NCI-H2107 (cell line): ENCODE data around the gene CGB3.

ENCODE experiments used
- DNase-seq: peaks from one replicate; lab custom pipeline; 2025; lab: John Stamatoyannopoulos, UW

Gene CGB3

DNA sequence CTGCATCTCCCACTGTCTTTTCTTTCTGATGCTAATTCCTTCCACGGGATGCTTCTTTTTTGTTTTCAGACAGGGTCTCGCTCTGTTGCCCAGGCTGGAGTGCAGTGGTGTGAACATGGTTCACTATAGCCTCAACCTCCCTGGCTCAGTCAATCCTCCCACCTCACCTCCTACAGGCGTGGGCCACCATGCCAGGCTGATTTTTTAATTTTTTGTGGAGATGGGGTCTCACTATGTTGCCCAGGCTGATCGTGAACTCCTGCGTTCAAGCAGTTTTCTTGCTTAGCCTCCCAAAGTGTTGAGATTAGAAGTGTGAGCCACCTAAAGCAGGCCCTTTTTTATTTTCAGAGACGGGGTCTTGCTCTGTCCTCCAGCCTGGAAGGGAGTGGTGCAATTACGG, 35.8 kb downstream of the CGB3 start:
- DNase-seq = no peak

DNA sequence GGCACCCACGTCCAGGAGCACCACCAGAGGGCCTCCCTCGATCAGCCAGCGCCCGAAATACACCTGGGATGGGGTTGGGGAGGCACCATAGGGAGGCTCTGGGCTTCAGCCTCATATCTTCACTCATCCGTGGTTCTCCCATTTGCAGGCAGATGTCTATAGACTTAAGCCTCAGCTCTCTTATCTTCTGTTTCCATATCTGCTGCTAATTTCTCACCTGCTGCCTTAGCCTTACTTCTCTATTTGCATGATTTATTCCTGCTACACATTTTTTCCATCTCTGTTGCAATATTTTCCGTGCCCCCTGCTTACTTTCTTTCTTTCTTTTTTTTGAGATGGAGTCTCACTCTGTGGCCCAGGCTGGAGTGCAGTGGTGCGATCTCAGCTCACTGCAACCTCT, 36.8 kb downstream of the CGB3 start:
- DNase-seq = no peak

DNA sequence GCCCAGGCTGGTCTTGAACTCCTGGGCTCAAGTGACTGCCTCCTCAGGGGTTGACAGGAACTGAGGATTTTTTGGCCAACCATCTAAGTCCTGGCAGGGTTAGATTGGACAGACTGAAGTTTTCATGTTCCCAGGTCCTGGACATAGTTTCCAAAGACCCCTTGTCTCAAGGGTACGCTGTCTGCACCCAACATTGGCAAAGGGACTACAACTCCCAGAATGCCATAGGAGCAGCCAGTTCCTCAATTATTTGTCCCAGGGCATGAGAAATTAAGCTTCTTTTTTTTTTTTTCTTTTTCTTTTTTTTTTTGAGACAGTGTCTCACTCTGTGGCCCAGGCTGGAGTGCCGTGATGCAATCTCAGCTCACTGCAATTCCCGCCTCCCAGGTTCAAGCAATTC, 37.9 kb downstream of the CGB3 start:
- no peak for DNase-seq

DNA sequence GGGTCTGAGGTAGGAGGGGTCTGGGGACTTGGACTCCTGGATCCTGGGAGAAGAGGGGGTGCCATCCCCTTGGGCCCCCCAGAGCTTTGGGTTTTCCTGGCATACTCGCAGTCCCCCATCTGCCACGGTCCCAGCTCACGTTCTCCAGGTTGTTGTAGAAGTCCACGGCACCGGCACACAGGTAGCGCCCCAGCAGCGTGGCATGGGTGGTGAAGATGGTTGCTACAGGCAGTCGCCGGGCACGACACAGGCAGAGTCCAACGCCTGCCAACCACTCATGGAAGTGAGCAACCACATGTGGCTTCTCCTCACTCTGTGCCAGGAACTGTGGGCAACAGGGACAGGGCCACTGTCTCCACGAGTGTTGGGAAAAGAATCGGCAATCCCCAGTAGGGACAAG, 38.4 kb downstream of the CGB3 start:
- DNase-seq = no peak

DNA sequence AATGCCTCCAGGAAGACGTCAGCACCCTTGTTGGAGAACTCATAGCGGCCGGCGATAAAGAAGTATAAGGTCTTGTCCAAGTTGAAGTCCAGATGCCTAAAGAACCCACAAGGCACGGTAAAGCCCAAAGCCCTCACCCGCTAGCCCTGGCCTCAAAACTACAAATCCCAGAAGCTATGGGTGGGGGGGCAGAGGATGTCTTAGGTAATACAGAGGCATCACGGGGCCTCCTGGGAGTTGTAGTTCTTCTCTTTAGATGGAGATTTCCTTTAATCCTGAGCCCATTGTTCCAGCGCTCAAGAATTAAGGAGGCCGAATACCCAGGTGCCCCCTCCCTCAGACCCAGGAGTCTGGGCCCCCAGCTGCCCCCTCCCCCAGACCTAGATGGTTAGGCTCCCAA, 41.9 kb downstream of the CGB3 start:
- DNase-seq = no peak

DNA sequence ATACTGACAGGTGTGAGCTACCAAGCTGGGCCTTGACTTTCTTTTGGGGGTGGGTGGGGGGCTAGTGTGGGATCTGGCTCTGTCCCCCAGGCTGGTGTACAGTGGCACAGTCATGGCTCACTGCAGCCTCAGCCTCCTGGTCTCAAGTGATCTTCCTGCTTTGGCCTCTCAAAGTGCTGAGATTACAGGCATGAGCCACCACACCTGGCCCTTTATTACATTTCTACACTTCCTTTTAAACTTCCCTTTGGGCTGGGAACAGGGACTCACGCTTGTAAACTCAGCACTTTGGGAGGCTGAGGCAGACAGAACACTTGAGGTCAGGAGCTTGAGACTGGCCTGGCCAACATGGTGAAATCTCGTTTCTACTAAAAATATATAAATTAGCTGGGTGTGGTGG, 47.1 kb downstream of the CGB3 start:
- DNase-seq = no peak

DNA sequence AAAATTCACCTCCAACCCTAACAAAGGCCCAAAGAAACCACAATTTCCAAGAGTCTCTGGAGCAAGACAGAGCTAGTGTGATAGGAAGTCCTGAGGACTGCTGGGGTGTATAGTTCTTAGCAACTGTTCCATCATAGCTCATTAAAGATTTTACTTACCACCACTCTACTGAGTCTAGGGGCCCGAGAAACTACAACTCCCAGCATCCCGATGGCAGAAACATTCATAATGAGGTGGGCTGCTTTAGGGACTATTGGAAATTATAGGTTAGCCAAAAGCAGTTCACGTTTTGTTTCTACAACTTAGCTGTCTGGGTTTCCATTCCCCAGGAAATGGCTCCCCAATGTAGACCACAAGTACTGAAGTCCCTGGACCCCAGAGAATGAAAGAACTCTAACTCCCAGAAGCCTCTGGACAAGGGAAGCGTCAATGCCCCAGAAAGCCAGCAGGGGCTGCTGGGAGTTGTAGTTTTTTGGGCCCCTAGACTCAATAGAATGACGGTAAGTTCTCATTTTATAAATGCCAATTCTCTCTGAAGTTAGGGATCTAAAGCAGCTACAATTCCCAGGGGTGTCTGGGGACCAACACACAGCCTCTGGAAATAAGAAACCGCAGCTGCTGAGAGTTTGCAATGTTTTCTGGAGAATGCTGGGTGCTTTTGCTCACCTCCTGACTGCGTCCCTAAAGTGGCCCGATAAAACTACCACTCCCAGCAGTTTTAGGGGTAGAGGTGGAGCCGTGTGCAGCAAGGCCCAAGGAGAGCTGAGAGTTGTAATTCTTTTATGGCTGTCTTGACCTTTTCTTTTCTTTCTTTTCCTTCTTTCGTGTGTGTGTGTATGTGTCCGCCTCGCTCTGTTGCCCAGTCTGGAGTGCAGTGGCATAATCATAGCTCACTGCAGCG, 47.9 kb downstream of the CGB3 start:
- no peak for DNase-seq
